HepG2 (cell line): ENCODE results near the gene NELFCD. TPM values are rescaled to one million over a fixed set of nuclear protein-coding genes. Genes with fewer than 3 reads are reported as not detected.

ENCODE experiments used
- GPN1 ChIP-seq: sonication (generic); formaldehyde crosslinking; IDR thresholded peaks from 2 replicates; pipeline ENCODE4 v1.5.1; 2020; ENCODE audit warnings: missing genetic modification reagents, borderline replicate concordance
- HMG20A ChIP-seq: IDR thresholded peaks from 2 replicates; pipeline ENCODE4 v1.6.1; 2016; ENCODE audit warnings: borderline replicate concordance
- LCORL ChIP-seq, 2 experiments: fragments of 450-650 bp in 1 of 2; sonication (generic) in 1 of 2; formaldehyde crosslinking in 1 of 2; IDR thresholded peaks; 2 replicates each; pipeline versions ENCODE4 v1.5.0 to v1.6.1; 2017 to 2020; ENCODE audit warnings: antibody characterized with exemption in 1 of 2, missing genetic modification reagents in 1 of 2
- PAWR ChIP-seq: sonication (generic); formaldehyde crosslinking; IDR thresholded peaks from 2 replicates; pipeline ENCODE4 v1.4.0; 2020; ENCODE audit warnings: missing genetic modification reagents, mild to moderate bottlenecking, borderline replicate concordance
- PHF5A ChIP-seq: IDR thresholded peaks from one replicate; pipeline ENCODE4 v1.6.1; 2018; ENCODE audit warnings: low read depth, missing genetic modification reagents; ENCODE audit not compliant: unreplicated experiment
- PRPF4 ChIP-seq: fragments of 200-400 bp; formaldehyde crosslinking; IDR thresholded peaks from 2 replicates; pipeline ENCODE4 v1.6.1; 2016; ENCODE audit warnings: low read length, low read depth; ENCODE audit not compliant: poor library complexity, severe bottlenecking
- RXRA ChIP-seq: sonication (generic); formaldehyde crosslinking; IDR thresholded peaks from 2 replicates; pipeline ENCODE4 v1.5.1; 2020; ENCODE audit warnings: missing genetic modification reagents
- SCMH1 ChIP-seq: sonication (generic); formaldehyde crosslinking; IDR thresholded peaks from 2 replicates; pipeline ENCODE4 v1.9.0; 2021; ENCODE audit warnings: missing genetic modification reagents, mild to moderate bottlenecking, borderline replicate concordance
- SOX13 ChIP-seq, 3 experiments: fragments of 450-650 bp in 1 of 3; sonication (generic) in 1 of 3; formaldehyde crosslinking in 1 of 3; IDR thresholded peaks in 2 of 3; conservative IDR thresholded peaks in 1 of 3; 2 replicates each; pipeline versions ENCODE4 v1.5.0 to v1.6.1; 2016 to 2020; ENCODE audit warnings: antibody characterized with exemption in 1 of 3, mild to moderate bottlenecking in 1 of 3, missing compliant biosample characterization in 1 of 3, missing genetic modification reagents in 1 of 3, moderate library complexity in 1 of 3
- ZNF326 ChIP-seq: sonication (generic); formaldehyde crosslinking; IDR thresholded peaks from 2 replicates; pipeline ENCODE4 v1.4.0; 2020; ENCODE audit warnings: missing genetic modification reagents, borderline replicate concordance
- ZNF33A ChIP-seq: sonication (generic); formaldehyde crosslinking; IDR thresholded peaks from 2 replicates; pipeline ENCODE4 v1.5.1; 2020; ENCODE audit warnings: missing genetic modification reagents, mild to moderate bottlenecking, moderate library complexity, borderline replicate concordance
- ZNF670 ChIP-seq: sonication (generic); formaldehyde crosslinking; IDR thresholded peaks from 2 replicates; pipeline ENCODE4 v1.8.0; 2022; ENCODE audit warnings: mild to moderate bottlenecking, missing genetic modification reagents, borderline replicate concordance
- ZNF878 ChIP-seq: sonication (generic); formaldehyde crosslinking; IDR thresholded peaks from 2 replicates; pipeline ENCODE4 v1.8.1; 2023; ENCODE audit warnings: mild to moderate bottlenecking, missing genetic modification reagents, moderate library complexity
- polyA plus RNA-seq, 8 experiments: library from polyadenylated mRNA; depleted of rRNA in 3 of 8; stranded (reverse) in 7 of 8; unstranded in 1 of 8; fragments of >200 nt; fragmentation: Illumina TruSeq in 4 of 8; extraction: Trizol in 4 of 8; gene quantifications; 2 replicates each; pipeline versions ENCODE4 v1.2.1 to v1.2.3, GENCODE V29; 2011 to 2016; ENCODE audit warnings: low read depth in 4 of 8, missing spikeins in 1 of 8, mixed read lengths in 1 of 8; ENCODE audit not compliant: insufficient read depth in 1 of 8
- total RNA-seq, 5 experiments: library from RNA; depleted of rRNA; stranded (reverse); fragments of >200 nt; fragmentation: Illumina TruSeq; extraction: Trizol; gene quantifications; 2 replicates each; pipeline ENCODE4 v1.2.3, GENCODE V29; 2016; ENCODE audit warnings: low read depth in 1 of 5
- TF ChIP-seq, protein P1 (sequence below): sonication (generic); formaldehyde crosslinking; IDR thresholded peaks from 2 replicates; pipeline ENCODE4 v1.5.0; 2020; ENCODE audit warnings: mild to moderate bottlenecking, missing genetic modification reagents
- TF ChIP-seq, protein P2 (sequence below): sonication (generic); formaldehyde crosslinking; IDR thresholded peaks from 2 replicates; pipeline ENCODE4 v1.5.0; 2020; ENCODE audit warnings: mild to moderate bottlenecking, missing genetic modification reagents, borderline replicate concordance
- TF ChIP-seq, protein P3 (sequence below): sonication (generic); formaldehyde crosslinking; IDR thresholded peaks from 2 replicates; pipeline ENCODE4 v1.4.0; 2020; ENCODE audit warnings: low read depth, mild to moderate bottlenecking, missing genetic modification reagents

The NELFCD gene
- total and polyA plus RNA-seq, 2 of the 13 experiments (the other 11 are each of a cell fraction or from before 2014, with no cell fraction given): 159 to 203 TPM

DNA sequence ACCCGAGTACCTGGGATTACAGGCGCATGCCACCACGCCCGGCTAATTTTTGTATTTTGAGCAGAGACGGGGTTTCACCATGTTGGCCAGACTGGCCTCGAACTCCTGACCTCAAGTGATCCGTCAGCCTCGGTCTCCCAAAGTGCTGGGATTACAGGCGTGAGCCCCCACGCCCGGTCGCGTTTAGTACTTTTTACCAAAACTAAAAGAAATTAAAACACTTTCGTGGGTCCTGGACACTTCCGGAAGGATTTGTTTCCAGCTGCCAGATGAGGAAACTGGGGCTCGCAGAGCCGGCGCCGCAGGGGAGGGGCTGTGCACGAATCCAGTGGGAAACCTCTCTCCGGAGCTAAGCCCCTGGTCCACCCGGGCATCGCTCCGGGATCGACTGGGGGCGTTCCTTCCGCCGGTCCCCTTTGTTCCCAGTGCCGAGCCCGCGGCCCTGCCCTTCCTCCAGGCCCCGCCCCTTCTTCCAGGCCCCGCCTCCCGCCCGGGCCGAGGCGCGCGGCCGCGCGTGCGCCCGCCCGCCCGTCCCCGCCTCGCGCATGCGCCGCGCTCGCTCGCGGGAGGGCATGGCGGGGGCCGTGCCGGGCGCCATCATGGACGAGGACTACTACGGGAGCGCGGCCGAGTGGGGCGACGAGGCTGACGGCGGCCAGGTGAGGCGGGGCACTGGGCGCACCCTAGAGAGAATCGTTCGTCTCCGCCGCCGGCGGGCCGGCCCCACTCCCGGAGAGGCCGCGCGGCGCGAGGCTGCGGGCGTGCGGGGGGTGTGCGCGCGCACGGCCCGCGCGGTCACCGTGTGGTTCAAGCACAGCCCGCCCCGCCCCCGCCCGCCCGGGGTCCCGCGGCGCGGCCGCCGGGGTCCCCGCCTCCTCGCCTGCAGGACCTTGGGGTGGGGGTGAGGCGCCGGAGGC, at the start of gene NELFCD (continued):
- TF ChIP-seq ZNF878 (CRISPR knock-in tag) (no peak), ZNF670 (CRISPR knock-in tag) (no peak), PRPF4 (no peak), RXRA (peak; percentile 43), GPN1 (peak; percentile 87; the same call in 1 of the 2 replicates), SOX13 (IDR thresholded peaks at IDR 0.05) (no peak; the same call in 1 of the 2 replicates), SOX13 (CRISPR knock-in tag; conservative IDR thresholded peaks at IDR 0.05 in 1 of 2, IDR thresholded peaks at IDR 0.05 in 1 of 2) (peak in 1 of 2 experiments; percentile 77; a peak in 2 of 4 replicates), LCORL (IDR thresholded peaks at IDR 0.05) (no peak), LCORL (CRISPR knock-in tag; IDR thresholded peaks at IDR 0.05) (no peak; the same call in 1 of the 2 replicates), PAWR (CRISPR knock-in tag) (no peak), PHF5A (CRISPR knock-in tag) (peak; percentile 20), ZNF33A (CRISPR knock-in tag) (no peak), SCMH1 (CRISPR knock-in tag) (no peak), HMG20A (peak; percentile 62; the same call in 1 of the 2 replicates), ZNF326 (CRISPR knock-in tag) (no peak)
- TF ChIP-seq, protein P1, sequence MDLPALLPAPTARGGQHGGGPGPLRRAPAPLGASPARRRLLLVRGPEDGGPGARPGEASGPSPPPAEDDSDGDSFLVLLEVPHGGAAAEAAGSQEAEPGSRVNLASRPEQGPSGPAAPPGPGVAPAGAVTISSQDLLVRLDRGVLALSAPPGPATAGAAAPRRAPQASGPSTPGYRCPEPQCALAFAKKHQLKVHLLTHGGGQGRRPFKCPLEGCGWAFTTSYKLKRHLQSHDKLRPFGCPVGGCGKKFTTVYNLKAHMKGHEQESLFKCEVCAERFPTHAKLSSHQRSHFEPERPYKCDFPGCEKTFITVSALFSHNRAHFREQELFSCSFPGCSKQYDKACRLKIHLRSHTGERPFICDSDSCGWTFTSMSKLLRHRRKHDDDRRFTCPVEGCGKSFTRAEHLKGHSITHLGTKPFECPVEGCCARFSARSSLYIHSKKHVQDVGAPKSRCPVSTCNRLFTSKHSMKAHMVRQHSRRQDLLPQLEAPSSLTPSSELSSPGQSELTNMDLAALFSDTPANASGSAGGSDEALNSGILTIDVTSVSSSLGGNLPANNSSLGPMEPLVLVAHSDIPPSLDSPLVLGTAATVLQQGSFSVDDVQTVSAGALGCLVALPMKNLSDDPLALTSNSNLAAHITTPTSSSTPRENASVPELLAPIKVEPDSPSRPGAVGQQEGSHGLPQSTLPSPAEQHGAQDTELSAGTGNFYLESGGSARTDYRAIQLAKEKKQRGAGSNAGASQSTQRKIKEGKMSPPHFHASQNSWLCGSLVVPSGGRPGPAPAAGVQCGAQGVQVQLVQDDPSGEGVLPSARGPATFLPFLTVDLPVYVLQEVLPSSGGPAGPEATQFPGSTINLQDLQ (CRISPR knock-in tag): peak; percentile 93
- TF ChIP-seq, protein P2, sequence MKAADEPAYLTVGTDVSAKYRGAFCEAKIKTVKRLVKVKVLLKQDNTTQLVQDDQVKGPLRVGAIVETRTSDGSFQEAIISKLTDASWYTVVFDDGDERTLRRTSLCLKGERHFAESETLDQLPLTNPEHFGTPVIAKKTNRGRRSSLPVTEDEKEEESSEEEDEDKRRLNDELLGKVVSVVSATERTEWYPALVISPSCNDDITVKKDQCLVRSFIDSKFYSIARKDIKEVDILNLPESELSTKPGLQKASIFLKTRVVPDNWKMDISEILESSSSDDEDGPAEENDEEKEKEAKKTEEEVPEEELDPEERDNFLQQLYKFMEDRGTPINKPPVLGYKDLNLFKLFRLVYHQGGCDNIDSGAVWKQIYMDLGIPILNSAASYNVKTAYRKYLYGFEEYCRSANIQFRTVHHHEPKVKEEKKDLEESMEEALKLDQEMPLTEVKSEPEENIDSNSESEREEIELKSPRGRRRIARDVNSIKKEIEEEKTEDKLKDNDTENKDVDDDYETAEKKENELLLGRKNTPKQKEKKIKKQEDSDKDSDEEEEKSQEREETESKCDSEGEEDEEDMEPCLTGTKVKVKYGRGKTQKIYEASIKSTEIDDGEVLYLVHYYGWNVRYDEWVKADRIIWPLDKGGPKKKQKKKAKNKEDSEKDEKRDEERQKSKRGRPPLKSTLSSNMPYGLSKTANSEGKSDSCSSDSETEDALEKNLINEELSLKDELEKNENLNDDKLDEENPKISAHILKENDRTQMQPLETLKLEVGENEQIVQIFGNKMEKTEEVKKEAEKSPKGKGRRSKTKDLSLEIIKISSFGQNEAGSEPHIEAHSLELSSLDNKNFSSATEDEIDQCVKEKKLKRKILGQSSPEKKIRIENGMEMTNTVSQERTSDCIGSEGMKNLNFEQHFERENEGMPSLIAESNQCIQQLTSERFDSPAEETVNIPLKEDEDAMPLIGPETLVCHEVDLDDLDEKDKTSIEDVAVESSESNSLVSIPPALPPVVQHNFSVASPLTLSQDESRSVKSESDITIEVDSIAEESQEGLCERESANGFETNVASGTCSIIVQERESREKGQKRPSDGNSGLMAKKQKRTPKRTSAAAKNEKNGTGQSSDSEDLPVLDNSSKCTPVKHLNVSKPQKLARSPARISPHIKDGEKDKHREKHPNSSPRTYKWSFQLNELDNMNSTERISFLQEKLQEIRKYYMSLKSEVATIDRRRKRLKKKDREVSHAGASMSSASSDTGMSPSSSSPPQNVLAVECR (CRISPR knock-in tag): peak; percentile 63
- TF ChIP-seq, protein P3, sequence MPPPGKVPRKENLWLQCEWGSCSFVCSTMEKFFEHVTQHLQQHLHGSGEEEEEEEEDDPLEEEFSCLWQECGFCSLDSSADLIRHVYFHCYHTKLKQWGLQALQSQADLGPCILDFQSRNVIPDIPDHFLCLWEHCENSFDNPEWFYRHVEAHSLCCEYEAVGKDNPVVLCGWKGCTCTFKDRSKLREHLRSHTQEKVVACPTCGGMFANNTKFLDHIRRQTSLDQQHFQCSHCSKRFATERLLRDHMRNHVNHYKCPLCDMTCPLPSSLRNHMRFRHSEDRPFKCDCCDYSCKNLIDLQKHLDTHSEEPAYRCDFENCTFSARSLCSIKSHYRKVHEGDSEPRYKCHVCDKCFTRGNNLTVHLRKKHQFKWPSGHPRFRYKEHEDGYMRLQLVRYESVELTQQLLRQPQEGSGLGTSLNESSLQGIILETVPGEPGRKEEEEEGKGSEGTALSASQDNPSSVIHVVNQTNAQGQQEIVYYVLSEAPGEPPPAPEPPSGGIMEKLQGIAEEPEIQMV: peak; percentile 29; the same call in 1 of the 2 replicates
